RCC 7860 (cell line): ENCODE measurements around the gene SPIN1.

Experiments
- DNase-seq: peaks from one replicate; pipeline ENCODE4 v3.0.0-alpha.2; 2015; ENCODE audit warnings: low spot score
- FAIRE-seq: peaks from 2 replicates; lab custom pipeline; 2012; peaks lifted over from hg19 to GRCh38; lab: Jason Lieb, UNC

The SPIN1 gene

GRCh38 chr9:88387552-88388202, 567 bp upstream of the SPIN1 start:
- peak; percentile 26 for DNase-seq
- no peak for FAIRE-seq

- peak; percentile 8 for FAIRE-seq
- DNase-seq, result peak; percentile 71
These were observed 802 bp downstream of the SPIN1 start for GRCh38 chr9:88388886-88389605.

- FAIRE-seq (no peak), DNase-seq (no peak)
These were observed 2.2 kb downstream of the SPIN1 start for GRCh38 chr9:88390371-88390990.

- DNase-seq (no peak), FAIRE-seq (no peak)
These were observed 3.0 kb downstream of the SPIN1 start for GRCh38 chr9:88391236-88391635.

- DNase-seq (no peak), FAIRE-seq (no peak)
These were observed 3.7 kb downstream of the SPIN1 start for GRCh38 chr9:88391921-88392320.

GRCh38 chr9:88392549-88392948, 4.3 kb downstream of the SPIN1 start:
- FAIRE-seq, result no peak
- DNase-seq, result no peak

GRCh38 chr9:88396836-88397577, 8.8 kb downstream of the SPIN1 start:
- FAIRE-seq (peak; percentile 82), DNase-seq (peak; percentile 62)

- no peak for FAIRE-seq
These were observed 9.8 kb downstream of the SPIN1 start for GRCh38 chr9:88398016-88398415.

GRCh38 chr9:88399966-88400365, 11.7 kb downstream of the SPIN1 start:
- peak; percentile 70 for DNase-seq
- peak; percentile 75 for FAIRE-seq

More at GRCh38 chr9:88398016-88398415, 9.8 kb downstream of the SPIN1 start:
- no peak for DNase-seq

- FAIRE-seq (no peak), DNase-seq (no peak)
These were observed 15.1 kb downstream of the SPIN1 start for GRCh38 chr9:88403340-88403739.

GRCh38 chr9:88406051-88406450, 17.8 kb downstream of the SPIN1 start:
- DNase-seq (no peak), FAIRE-seq (no peak)

- DNase-seq (no peak), FAIRE-seq (no peak)
These were observed 23.2 kb downstream of the SPIN1 start for GRCh38 chr9:88411471-88411870.

- FAIRE-seq (no peak), DNase-seq (no peak)
These were observed 26.1 kb downstream of the SPIN1 start for GRCh38 chr9:88414298-88414697.

- FAIRE-seq (no peak), DNase-seq (no peak)
These were observed 29.8 kb downstream of the SPIN1 start for GRCh38 chr9:88418025-88418424.

- FAIRE-seq (peak; percentile 44), DNase-seq (peak; percentile 71)
These were observed 30.7 kb downstream of the SPIN1 start for GRCh38 chr9:88418715-88419540.

- FAIRE-seq (no peak), DNase-seq (no peak)
These were observed 32.0 kb downstream of the SPIN1 start for GRCh38 chr9:88420227-88420626.

GRCh38 chr9:88421348-88421747, 33.1 kb downstream of the SPIN1 start:
- FAIRE-seq (no peak), DNase-seq (no peak)

GRCh38 chr9:88425538-88425950, 37.3 kb downstream of the SPIN1 start:
- no peak for DNase-seq
- no peak for FAIRE-seq

- DNase-seq, result no peak
- no peak for FAIRE-seq
These were observed 38.4 kb downstream of the SPIN1 start for GRCh38 chr9:88426651-88427050.
